Hepatocyte (in vitro differentiated cells): ENCODE measurements around the gene PCDHGA7. TPM values are rescaled to one million over a fixed set of nuclear protein-coding genes. Genes with fewer than 3 reads are reported as not detected.

ENCODE experiments used
- DNase-seq: peaks from one replicate; pipeline ENCODE4 v3.0.0-alpha.2; 2016; ENCODE audit warnings: low spot score
- H2AFZ ChIP-seq: fragments of 200-600 bp; sonication (generic); 2 replicates; pipeline ENCODE4 v1.6.0; 2016; ENCODE audit warnings: antibody characterized with exemption, mild to moderate bottlenecking
- H3K27ac ChIP-seq: fragments of 200-600 bp; sonication (generic); 2 replicates; pipeline ENCODE4 v1.5.1; 2016; ENCODE audit warnings: mild to moderate bottlenecking
- H3K27me3 ChIP-seq: fragments of 200-600 bp; sonication (generic); 2 replicates; pipeline ENCODE4 v1.6.1; 2016
- H3K36me3 ChIP-seq: fragments of 200-600 bp; sonication (generic); replicated peaks from 2 replicates; pipeline ENCODE4 v1.5.1; 2016; ENCODE audit warnings: low read depth; ENCODE audit not compliant: insufficient read depth
- H3K4me1 ChIP-seq: fragments of 200-600 bp; sonication (generic); 2 replicates; pipeline ENCODE4 v1.5.1; 2016; ENCODE audit warnings: mild to moderate bottlenecking, moderate library complexity; ENCODE audit not compliant: insufficient read depth
- H3K4me2 ChIP-seq: fragments of 200-600 bp; sonication (generic); 2 replicates; pipeline ENCODE4 v1.6.0; 2016
- H3K4me3 ChIP-seq: fragments of 200-600 bp; sonication (generic); 2 replicates; pipeline ENCODE4 v1.5.1; 2016; ENCODE audit warnings: mild to moderate bottlenecking
- H3K79me2 ChIP-seq: fragments of 200-600 bp; sonication (generic); 2 replicates; pipeline ENCODE4 v1.6.0; 2017; ENCODE audit warnings: mild to moderate bottlenecking
- H3K9me2 ChIP-seq: fragments of 200-600 bp; sonication (generic); replicated peaks from 2 replicates; pipeline ENCODE4 v1.6.0; 2017; ENCODE audit warnings: mild to moderate bottlenecking; ENCODE audit not compliant: insufficient read depth
- H3K9me3 ChIP-seq: fragments of 200-600 bp; sonication (generic); 2 replicates; pipeline ENCODE4 v1.5.1; 2016; ENCODE audit warnings: low read depth, mild to moderate bottlenecking
- H4K20me1 ChIP-seq: fragments of 200-600 bp; sonication (generic); 2 replicates; pipeline ENCODE4 v1.6.0; 2016; ENCODE audit warnings: mild to moderate bottlenecking; ENCODE audit not compliant: insufficient read depth, poor library complexity, severe bottlenecking
- CTCF ChIP-seq: fragments of 200-600 bp; sonication (generic); IDR thresholded peaks from 2 replicates; pipeline ENCODE4 v1.5.1; 2016; ENCODE audit warnings: antibody characterized with exemption, mild to moderate bottlenecking; ENCODE audit not compliant: poor library complexity
- EZH2 ChIP-seq: fragments of 200-600 bp; sonication (generic); IDR thresholded peaks from 2 replicates; pipeline ENCODE4 v1.6.1; 2016; ENCODE audit warnings: antibody characterized with exemption, mild to moderate bottlenecking, borderline replicate concordance
- EZH2phosphoT487 ChIP-seq: fragments of 200-600 bp; sonication (generic); IDR thresholded peaks from one replicate; pipeline ENCODE4 v1.6.1; 2018; ENCODE audit warnings: antibody characterized with exemption, mild to moderate bottlenecking, low read depth, moderate library complexity; ENCODE audit not compliant: unreplicated experiment, severe bottlenecking
- WGBS: methylation state at CpG from one replicate; pipeline ENCODE4 v1.1.6; 2016; ENCODE audit warnings: low lambda C conversion rate; ENCODE audit errors: missing lambda C conversion rate; 5-methylcytosine and 5-hydroxymethylcytosine counted together
- polyA plus RNA-seq: library from polyadenylated mRNA; unstranded; fragments of >200 nt; fragmentation: Nextera tagmentation; extraction: Ambion mirVana; gene quantifications from 2 replicates; pipeline ENCODE4 v1.2.1, GENCODE V29; 2016
- total RNA-seq: library from RNA; depleted of rRNA; stranded (reverse); fragments of >200 nt; gene quantifications from 2 replicates; pipeline ENCODE4 v1.2.3, GENCODE V29; 2014

PCDHGA7 gene
- total and polyA plus RNA-seq, 2 experiments from 2014 or later: 0.10 TPM; not detected in 1

- DNase-seq: no peak
- H3K36me3 ChIP-seq: peaks cover 14% of the 10 kb centered on the region
- H3K9me2 ChIP-seq: no peaks in the 10 kb centered on the region
- no peaks in the 10 kb centered on the region for H3K27me3 ChIP-seq
- H3K4me3 ChIP-seq: peak overlapping the region; percentile 29
- peak overlapping the region; percentile 60 for H3K4me2 ChIP-seq
- H3K79me2 ChIP-seq: peaks cover 13% of the 10 kb centered on the region
- H4K20me1 ChIP-seq: no peaks in the 10 kb centered on the region
- no peak overlapping the region for H2AFZ ChIP-seq
- H3K4me1 ChIP-seq: no peaks in the 10 kb centered on the region
- TF ChIP-seq CTCF: no peak
- no peak overlapping the region for H3K27ac ChIP-seq
- 72% methylated on average over 13 of the region's 13 CpGs for WGBS
- H3K9me3 ChIP-seq: peaks cover 77% of the 10 kb centered on the region
Measured at GRCh38 chr5:141421489-141421855, 38.9 kb downstream of the PCDHGA7 start.

GRCh38 chr5:141422742-141423291 is 40.3 kb downstream of the PCDHGA7 start:
- Histone ChIP-seq H2AFZ (no peak overlapping the region), H3K79me2 (peaks cover 13% of the 10 kb centered on the region), H3K4me2 (no peak overlapping the region), H3K27me3 (no peaks in the 10 kb centered on the region), H3K9me2 (no peaks in the 10 kb centered on the region), H3K4me1 (no peaks in the 10 kb centered on the region), H3K27ac (no peak overlapping the region), H3K4me3 (no peak overlapping the region), H3K9me3 (peaks cover 90% of the 10 kb centered on the region), H4K20me1 (no peaks in the 10 kb centered on the region), H3K36me3 (peaks cover 14% of the 10 kb centered on the region)
- TF ChIP-seq EZH2phosphoT487 (no peak), EZH2 (no peak), CTCF (no peak)
- 99% methylated on average over 40 of the region's 42 CpGs for WGBS
- no peak for DNase-seq

- Histone ChIP-seq H3K36me3 (peaks cover 15% of the 10 kb centered on the region), H3K4me3 (no peak overlapping the region)
Measured at GRCh38 chr5:141427783-141428426, 45.4 kb downstream of the PCDHGA7 start.

More at GRCh38 chr5:141427783-141428426, 45.4 kb downstream of the PCDHGA7 start:
- TF ChIP-seq CTCF: no peak
- WGBS: over 99% methylated on average over 50 of the region's 53 CpGs
- no peak overlapping the region for H3K27ac ChIP-seq
- no peaks in the 10 kb centered on the region for H4K20me1 ChIP-seq
- H3K4me1 ChIP-seq: no peaks in the 10 kb centered on the region
- no peaks in the 10 kb centered on the region for H3K27me3 ChIP-seq
- H3K79me2 ChIP-seq: peaks cover 15% of the 10 kb centered on the region
- no peak overlapping the region for H3K4me2 ChIP-seq
- no peak for DNase-seq
- H3K9me3 ChIP-seq: peaks cover 83% of the 10 kb centered on the region
- no peaks in the 10 kb centered on the region for H3K9me2 ChIP-seq
- H2AFZ ChIP-seq: no peak overlapping the region
